HG03575 (cell line): ENCODE measurements around the gene PRKCE.

Experiments
- ATAC-seq: cut with Tn5 transposase; IDR thresholded peaks from one replicate; pipeline ENCODE4 v1.9.1; 2021; ENCODE audit not compliant: unreplicated experiment, insufficient number of reproducible peaks, low FRiP score; ENCODE audit errors: extremely low read depth

PRKCE gene

DNA sequence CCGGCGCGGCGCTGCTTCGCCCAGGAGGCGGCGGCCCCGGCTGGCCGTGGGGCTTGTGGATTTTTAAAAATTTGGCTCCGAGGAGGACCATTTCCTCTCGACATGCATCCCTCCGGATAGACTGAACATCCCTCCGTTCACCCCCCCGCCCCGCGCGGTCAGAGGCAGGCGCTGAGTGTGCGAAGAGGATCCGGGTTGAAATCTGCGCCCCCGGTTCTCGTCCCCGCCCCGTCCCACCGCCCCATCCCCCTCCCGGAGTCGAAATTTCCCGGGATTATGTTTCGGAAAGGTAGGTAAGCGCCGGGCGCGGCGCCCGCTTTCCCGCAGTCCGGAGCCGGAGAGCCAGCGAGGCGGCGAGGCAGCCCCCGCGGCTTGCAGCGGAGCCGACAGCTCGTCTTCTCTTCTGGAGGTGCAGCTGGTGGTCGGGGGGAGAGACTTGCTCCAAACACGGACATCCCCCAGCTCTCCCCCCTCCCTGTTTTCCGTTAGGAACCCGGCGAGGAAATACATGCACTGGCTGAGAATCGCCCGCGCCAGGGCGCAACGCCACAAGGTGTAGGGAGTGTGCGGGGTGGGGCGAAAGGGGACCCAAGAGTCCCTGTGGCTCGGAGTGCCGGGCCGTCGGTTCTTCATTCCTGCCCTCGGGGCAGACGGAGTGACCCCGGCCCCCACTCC is at the start of gene PRKCE:
Gene PRKCE, plus strand, starts transcription at position 261 of the 675 bp plus-strand sequence.
- no peak for ATAC-seq

- no peak for ATAC-seq
Observed at GRCh38 chr2:45602624-45603023, 48.9 kb upstream of the PRKCE start.

DNA sequence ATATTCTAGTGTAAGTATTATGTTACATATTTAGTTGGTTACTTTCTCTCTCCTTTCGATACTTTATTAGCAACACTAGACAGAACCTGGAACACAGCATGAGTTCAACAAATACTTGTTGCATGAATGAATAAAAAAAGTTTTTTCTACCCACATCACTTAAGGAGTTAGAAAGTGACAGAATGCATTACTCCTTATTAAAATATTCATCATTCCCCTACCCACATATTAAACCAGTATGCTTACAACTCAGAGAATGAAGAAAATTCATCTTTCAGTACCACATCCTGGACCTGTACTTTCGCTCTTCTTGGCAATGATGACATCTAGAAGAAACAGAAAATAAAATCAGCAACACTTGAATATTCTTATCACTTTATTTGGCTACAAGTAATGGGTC is 46.4 kb upstream of the PRKCE start:
- no peak for ATAC-seq

- no peak for ATAC-seq
Observed at GRCh38 chr2:45606796-45607195, 44.7 kb upstream of the PRKCE start.

GRCh38 chr2:45607701-45608100 is 43.8 kb upstream of the PRKCE start:
- ATAC-seq: no peak

GRCh38 chr2:45610281-45611019 is 41.0 kb upstream of the PRKCE start:
- peak; percentile 19 for ATAC-seq

- ATAC-seq: peak; percentile 60
Observed at GRCh38 chr2:45611020-45611859, 40.2 kb upstream of the PRKCE start, which contains the start of gene SRBD1. TSS of gene SRBD1 (minus strand) at chr2:45611267. CDS start at chr2:45605441, 5,826 bp downstream.

DNA sequence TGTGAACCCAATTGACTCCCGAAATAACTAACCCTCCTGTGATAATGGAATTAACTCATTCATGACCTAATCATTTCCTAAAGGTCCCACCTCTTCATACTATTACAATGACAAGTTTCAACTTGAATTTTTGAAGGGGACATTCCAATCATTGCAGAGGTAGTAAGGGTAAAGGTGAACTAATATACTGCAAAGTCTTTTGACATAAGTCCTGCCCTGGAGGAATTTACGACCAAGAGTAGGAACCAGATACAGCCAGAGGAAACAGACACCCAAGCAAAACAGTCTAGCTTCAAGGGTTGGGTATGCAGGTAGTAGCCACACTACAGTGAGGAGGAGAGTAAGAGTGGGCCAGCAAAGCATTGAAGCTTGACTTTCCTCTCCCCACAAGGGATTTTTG is 39.2 kb upstream of the PRKCE start:
- no peak for ATAC-seq

DNA sequence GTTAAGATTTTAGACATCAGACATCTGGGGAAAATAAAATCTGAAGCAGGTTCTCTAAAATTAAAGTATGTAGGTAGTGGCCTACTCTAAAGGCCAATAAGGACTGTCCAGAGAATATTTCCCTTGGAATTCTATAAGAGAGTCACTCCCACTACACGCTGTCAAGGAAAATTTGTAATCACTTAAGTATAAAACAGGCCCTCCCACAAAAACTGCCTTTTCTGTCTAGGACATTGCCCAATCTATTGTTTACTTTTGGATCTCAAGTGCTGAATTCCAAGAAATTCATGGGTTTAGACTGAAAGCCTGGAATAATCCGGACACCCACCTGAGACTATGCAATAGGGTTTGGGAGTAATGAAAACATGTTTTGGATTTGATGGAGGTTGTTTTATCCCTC is 38.7 kb upstream of the PRKCE start:
- no peak for ATAC-seq

GRCh38 chr2:45614330-45614729 is 37.1 kb upstream of the PRKCE start:
- ATAC-seq: no peak

GRCh38 chr2:45614871-45615415 is 36.5 kb upstream of the PRKCE start:
- no peak for ATAC-seq

DNA sequence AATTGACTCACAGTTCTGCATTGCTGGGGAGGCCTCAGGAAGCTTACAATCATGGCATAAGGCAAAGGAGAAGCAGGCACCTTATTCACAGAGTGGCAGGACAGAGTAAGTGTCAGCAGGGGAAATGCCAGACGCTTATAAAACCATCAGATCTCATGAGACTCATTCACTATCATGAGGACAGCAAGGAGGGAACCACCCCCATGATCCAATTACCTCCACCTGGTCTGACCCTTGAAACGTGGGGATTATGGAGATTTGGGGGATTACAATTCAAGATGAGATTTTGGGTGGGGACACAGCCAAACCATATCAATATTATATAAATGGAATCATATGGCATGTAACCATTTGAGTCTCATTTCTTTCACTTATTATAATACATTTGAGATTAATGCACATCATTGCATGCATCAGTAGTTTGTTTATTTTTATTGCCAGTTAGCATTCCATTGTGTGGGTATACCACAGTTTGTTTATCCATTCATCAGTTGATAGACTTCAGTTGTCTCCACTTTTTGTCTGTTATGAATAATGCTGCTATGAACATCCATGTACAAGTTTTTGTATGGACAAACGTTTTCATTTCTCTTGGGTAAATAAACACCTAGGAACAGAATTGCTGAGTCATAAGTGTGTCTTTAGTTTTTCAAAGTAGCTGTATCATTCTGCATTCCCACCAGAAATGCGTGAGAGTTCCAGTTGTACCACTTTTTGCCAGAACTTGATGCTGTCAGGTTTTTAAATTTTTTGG is 34.6 kb upstream of the PRKCE start:
- no peak for ATAC-seq

DNA sequence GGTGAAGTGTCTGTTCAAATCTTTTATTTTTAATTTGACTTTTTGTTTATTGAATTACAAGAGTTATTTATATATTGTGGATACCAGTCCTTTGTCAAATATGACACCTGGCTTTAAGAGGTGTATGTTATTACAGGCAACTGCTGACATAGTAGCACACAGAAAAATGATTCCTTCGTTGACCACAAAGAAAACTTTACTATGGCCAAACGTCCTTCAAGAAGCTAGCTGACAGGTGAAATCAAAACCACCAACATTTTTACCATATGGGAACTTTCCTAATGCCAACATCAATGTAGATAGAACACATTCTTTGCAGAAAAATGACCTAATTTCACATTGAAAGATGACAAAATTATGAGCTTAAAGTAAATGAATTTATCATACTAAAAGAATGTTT is 34.0 kb upstream of the PRKCE start:
- ATAC-seq: no peak

DNA sequence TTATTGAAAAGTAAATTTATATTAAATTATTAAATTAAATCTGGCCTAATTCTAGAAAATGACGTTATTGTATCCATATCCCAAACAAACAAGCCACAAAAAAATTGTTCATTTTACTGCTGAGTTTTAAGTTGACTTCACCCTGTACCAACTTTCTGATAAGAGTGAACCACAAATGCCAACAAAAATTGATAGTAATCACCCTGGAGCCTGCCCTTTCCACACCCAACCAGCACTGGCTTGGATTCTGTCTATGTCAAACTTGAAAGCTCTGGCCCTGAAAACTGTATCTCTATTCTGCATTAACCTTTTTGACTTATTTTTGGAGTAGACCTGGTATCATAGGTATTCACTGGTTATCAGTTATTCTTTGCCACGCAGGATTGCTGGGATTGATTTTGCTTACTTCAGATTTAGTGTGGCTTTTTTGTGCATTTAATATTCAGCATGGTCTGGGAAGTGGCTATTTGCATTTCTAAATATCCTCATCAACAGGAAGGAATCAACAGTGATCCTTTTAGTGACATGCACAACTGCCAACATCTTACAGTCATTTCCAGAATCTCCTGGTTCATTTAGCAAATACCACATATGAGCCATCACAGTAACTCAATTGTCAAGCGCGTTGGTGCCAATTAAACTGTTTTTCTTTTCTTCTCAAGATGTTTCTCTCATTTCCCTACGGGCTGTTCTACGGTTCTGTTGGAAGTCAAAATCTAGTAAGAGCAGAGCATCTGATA is 29.0 kb upstream of the PRKCE start:
- ATAC-seq: no peak

DNA sequence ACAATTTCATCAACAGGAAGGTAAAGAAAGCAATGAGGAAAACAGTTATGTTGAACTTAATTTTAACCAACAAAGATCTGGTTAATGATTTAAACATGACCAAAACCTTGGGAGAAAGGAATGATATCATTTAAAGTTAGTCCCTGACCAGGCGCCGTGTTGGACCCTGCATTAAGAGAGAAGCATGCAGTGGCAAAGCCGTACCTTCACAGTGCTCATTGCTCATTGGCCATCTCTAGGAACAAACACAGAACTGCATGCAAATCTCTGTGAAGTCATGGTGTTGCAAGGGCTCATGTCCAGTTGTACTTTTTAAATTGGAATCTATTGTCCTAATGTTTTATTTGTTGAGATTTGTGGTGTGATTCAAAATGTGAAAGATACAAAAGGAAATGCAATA is 28.4 kb upstream of the PRKCE start:
- ATAC-seq: no peak

DNA sequence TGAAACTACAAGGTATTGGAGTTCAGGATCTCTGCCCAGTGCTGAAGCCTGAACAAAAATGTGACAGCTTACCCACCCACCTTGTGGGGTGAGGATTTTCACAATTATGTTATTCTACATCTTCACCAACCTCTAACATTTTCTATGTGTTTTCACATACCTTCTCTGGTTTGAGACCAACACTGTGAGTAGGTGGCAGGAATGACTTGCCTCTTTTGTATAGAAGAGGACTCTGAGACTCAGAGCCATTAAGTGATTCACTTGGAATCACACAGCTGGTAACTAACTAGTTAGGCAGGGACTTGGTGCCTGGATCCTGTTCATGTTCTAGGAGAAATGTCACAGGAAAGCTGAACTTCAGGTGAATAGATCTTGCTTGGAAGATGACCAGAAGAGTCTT is 25.7 kb upstream of the PRKCE start:
- ATAC-seq: no peak

- ATAC-seq: no peak
Observed at GRCh38 chr2:45626387-45627221, 24.9 kb upstream of the PRKCE start.
